HCT116 (cell line): ENCODE results near the gene CHST3. TPM values are rescaled to one million over a fixed set of nuclear protein-coding genes. Genes with fewer than 3 reads are reported as not detected.

Experiments
- ATAC-seq: fragments of 200-7000 bp; cut with Tn5 transposase; 2 replicates; pipeline ENCODE4 v1.9.1; 2020; ENCODE audit warnings: mild to moderate bottlenecking, moderate library complexity
- BruUV-seq: library from RNA; stranded (reverse); fragments of 400-500 nt; replicated peaks from 2 replicates; lab custom pipeline; 2021; lab: Mats Ljungman, UMichigan
- CTCF ChIA-PET: fragments of 300-600 bp; sonication (Branson Sonifier 250); formaldehyde crosslinking; loops from one replicate; lab custom pipeline; 2021; ENCODE audit warnings: antibody characterized with exemption; lab: Charles Lee
- POLR2A ChIA-PET: fragments of 300-600, 350-600 bp; sonication (Branson Sonifier 250); formaldehyde crosslinking; loops from one replicate; lab custom pipeline; 2021; ENCODE audit warnings: antibody characterized with exemption; lab: Charles Lee
- RAD21 ChIA-PET, 2 experiments: fragments of 300-600 bp; sonication (Branson Sonifier 250); formaldehyde crosslinking; loops; one replicate each; lab custom pipeline; 2023; ENCODE audit warnings: low total read pairs in 2 of 2; ENCODE audit not compliant: uncharacterized antibody in 2 of 2, unreplicated experiment in 2 of 2, low non-redundant PET in 1 of 2; lab: Charles Lee
- DNase-seq: peaks from one replicate; pipeline ENCODE4 v3.0.0-alpha.2; 2010; ENCODE audit warnings: low read depth, low spot score
- H2AFZ ChIP-seq: fragments of 200-600 bp; shearing (Covaris generic), sonication (generic); 2 replicates; pipeline ENCODE4 v1.6.1; 2017; ENCODE audit warnings: low read depth, mixed run types, mixed read lengths, antibody characterized with exemption, low read length; ENCODE audit not compliant: poor library complexity, severe bottlenecking
- H3K27ac ChIP-seq: 2 replicates; pipeline ENCODE4 v1.5.1; 2012; ENCODE audit warnings: low read depth, low read length
- H3K27me3 ChIP-seq: fragments of 200-600 bp; sonication (generic); 2 replicates; pipeline ENCODE4 v1.6.1; 2016; ENCODE audit warnings: mixed run types, low read length, mixed read lengths; ENCODE audit not compliant: insufficient read depth
- H3K36me3 ChIP-seq, 2 experiments: fragments of 200-500 bp in 1 of 2; fragments of 200-600 bp in 1 of 2; sonication (Bioruptor generic) in 1 of 2; sonication (generic) in 1 of 2; 2 replicates each; pipeline versions ENCODE4 v1.5.1 to v1.6.1; 2014 to 2016; ENCODE audit warnings: low read length in 2 of 2, inconsistent platforms in 1 of 2, mixed read lengths in 1 of 2, mixed run types in 1 of 2; ENCODE audit not compliant: insufficient read depth in 2 of 2, control insufficient read depth in 1 of 2
- H3K4me1 ChIP-seq, 2 experiments: fragments of 200-600 bp in 1 of 2; sonication (generic) in 1 of 2; 2 replicates each; pipeline versions ENCODE4 v1.5.1 to v1.6.1; 2012 to 2017; ENCODE audit warnings: low read length in 2 of 2, inconsistent platforms in 1 of 2, mild to moderate bottlenecking in 1 of 2, mixed read lengths in 1 of 2, mixed run types in 1 of 2, moderate library complexity in 1 of 2; ENCODE audit not compliant: insufficient read depth in 2 of 2, control insufficient read depth in 1 of 2
- H3K4me2 ChIP-seq: fragments of 200-600 bp; sonication (generic); 2 replicates; pipeline ENCODE4 v1.6.1; 2017; ENCODE audit warnings: mixed run types, low read length, mixed read lengths
- H3K4me3 ChIP-seq, 2 experiments: fragments of 200-600 bp in 1 of 2; sonication (generic) in 1 of 2; replicated peaks in 1 of 2; 2 replicates each; pipeline ENCODE4 v1.5.1; 2011 to 2016; ENCODE audit warnings: low read length in 2 of 2, control low read depth in 1 of 2, low read depth in 1 of 2, mild to moderate bottlenecking in 1 of 2, mixed read lengths in 1 of 2, mixed run types in 1 of 2
- H3K79me2 ChIP-seq: fragments of 200-600 bp; sonication (generic); 2 replicates; pipeline ENCODE4 v1.6.1; 2017; ENCODE audit warnings: mild to moderate bottlenecking, mixed run types, low read length, moderate library complexity, mixed read lengths; ENCODE audit not compliant: insufficient read depth
- H3K9ac ChIP-seq: fragments of 200-600 bp; sonication (generic); 2 replicates; pipeline ENCODE4 v1.6.1; 2016; ENCODE audit warnings: low read length, mixed read lengths
- H3K9me2 ChIP-seq: fragments of 200-600 bp; sonication (generic), shearing (Covaris generic); 2 replicates; pipeline ENCODE4 v1.6.1; 2017; ENCODE audit warnings: mixed run types, mild to moderate bottlenecking, moderate library complexity; ENCODE audit not compliant: insufficient read depth
- H3K9me3 ChIP-seq, 2 experiments: fragments of 200-500 bp in 1 of 2; fragments of 200-600 bp in 1 of 2; sonication (Bioruptor generic) in 1 of 2; sonication (generic) in 1 of 2; 2 replicates each; pipeline ENCODE4 v1.6.1; 2014 to 2017; ENCODE audit warnings: low read length in 2 of 2, mixed read lengths in 2 of 2, inconsistent platforms in 1 of 2, low read depth in 1 of 2, mild to moderate bottlenecking in 1 of 2, mixed run types in 1 of 2, moderate library complexity in 1 of 2; ENCODE audit not compliant: control insufficient read depth in 1 of 2, insufficient read depth in 1 of 2
- H4K20me1 ChIP-seq: fragments of 200-600 bp; sonication (generic), shearing (Covaris generic); 2 replicates; pipeline ENCODE4 v1.6.1; 2017; ENCODE audit warnings: mixed run types, mild to moderate bottlenecking, moderate library complexity; ENCODE audit not compliant: insufficient read depth
- CBX3 ChIP-seq: IDR thresholded peaks from 2 replicates; pipeline ENCODE4 v1.6.1; 2012; ENCODE audit warnings: low read depth
- CEBPB ChIP-seq: IDR thresholded peaks from 2 replicates; pipeline ENCODE4 v1.6.1; 2012; ENCODE audit warnings: low read depth
- EZH2phosphoT487 ChIP-seq: fragments of 200-600 bp; IDR thresholded peaks from 2 replicates; pipeline ENCODE4 v1.6.1; 2018; ENCODE audit warnings: antibody characterized with exemption, borderline replicate concordance
- JUND ChIP-seq: IDR thresholded peaks from 2 replicates; pipeline ENCODE4 v1.6.1; 2012
- POLR2A ChIP-seq: IDR thresholded peaks from 2 replicates; pipeline ENCODE4 v1.7.0; 2011; ENCODE audit warnings: borderline replicate concordance; ENCODE audit not compliant: insufficient read depth, insufficient read length; ENCODE audit errors: extremely low read depth
- SIN3A ChIP-seq: IDR thresholded peaks from 2 replicates; pipeline ENCODE4 v1.6.1; 2012; ENCODE audit warnings: low read depth
- SP1 ChIP-seq: IDR thresholded peaks from 2 replicates; pipeline ENCODE4 v1.6.1; 2012; ENCODE audit warnings: low read depth
- SRF ChIP-seq: IDR thresholded peaks from 2 replicates; pipeline ENCODE4 v1.6.1; 2012; ENCODE audit warnings: low read depth
- ZBTB33 ChIP-seq: IDR thresholded peaks from 2 replicates; pipeline ENCODE4 v1.6.1; 2011; ENCODE audit warnings: mild to moderate bottlenecking, low read length, moderate library complexity; ENCODE audit not compliant: insufficient replicate concordance; ENCODE audit errors: extremely low read depth
- ZFX ChIP-seq: fragments of 450-650 bp; IDR thresholded peaks from 2 replicates; pipeline ENCODE4 v1.6.1; 2017
- ZNF274 ChIP-seq: fragments of 200-500 bp; sonication (Bioruptor generic); IDR thresholded peaks from 2 replicates; pipeline ENCODE4 v1.6.1; 2014; ENCODE audit warnings: mild to moderate bottlenecking, low read depth, low read length, inconsistent platforms
- intact Hi-C: fragments of 100-400 bp; cut with micrococcal nuclease; formaldehyde crosslinking; loops from 2 replicates; pipeline ENCODE4 v1.10.0; 2022
- total RNA-seq: library from RNA; stranded (reverse); gene quantifications from one replicate; pipeline ENCODE4 v1.2.1, GENCODE V29; 2021; ENCODE audit not compliant: unreplicated experiment

CHST3 gene
- total RNA-seq, 1 experiment from 2014 or later = 10.6 TPM

DNA sequence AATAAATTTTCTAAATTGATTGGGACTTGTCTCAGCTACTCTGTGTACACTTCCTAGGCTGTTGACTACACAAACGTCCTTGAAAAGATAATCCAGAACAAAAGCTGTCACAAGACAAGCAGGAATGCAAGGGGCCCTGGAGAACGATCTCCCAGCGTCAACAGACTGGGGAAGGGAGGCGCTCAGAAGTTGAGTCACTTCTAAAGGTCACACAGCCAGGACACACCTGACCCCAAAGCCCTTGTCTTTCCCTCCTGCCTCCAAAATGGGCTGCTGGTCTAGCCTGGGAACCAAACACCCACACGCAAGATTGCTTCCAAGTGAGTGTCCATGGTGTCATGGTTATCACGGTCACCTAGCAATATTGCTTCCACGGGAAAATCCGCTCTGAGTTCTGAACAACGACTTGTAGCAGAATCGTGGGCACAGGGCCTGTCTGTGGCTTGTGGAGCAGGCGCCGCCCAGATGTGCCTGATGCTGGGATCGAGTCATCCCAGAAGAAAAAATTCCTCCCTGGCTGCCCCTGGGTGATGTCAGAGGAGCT is 74.3 kb downstream of the CHST3 start:
- intact Hi-C loops = no loop called here
- peak; percentile 46; the same call in 1 of the 2 replicates for ATAC-seq
- H3K4me1 ChIP-seq = peaks cover 0 to 13% of the 10 kb centered on the region in 2 experiments; a peak in 2 of 4 replicates

GRCh38 chr10:72039377-72039776 is 75.2 kb downstream of the CHST3 start:
- H3K79me2 ChIP-seq = no peaks in the 10 kb centered on the region
- ChIA-PET CTCF (interaction anchor here (3.6 kb wide), 1 partner anchor 9 kb away, joined by 22 read pairs; no protein-coding TSS in a partner anchor), RAD21 (no interaction called here), POLR2A (no interaction called here)
- H4K20me1 ChIP-seq = no peaks in the 10 kb centered on the region
- H2AFZ ChIP-seq = peak overlapping the region; percentile 9
- intact Hi-C loops = no loop called here
- H3K4me2 ChIP-seq = no peak overlapping the region
- H3K9ac ChIP-seq = no peak overlapping the region
- no peak overlapping the region for H3K27ac ChIP-seq
- no peak for DNase-seq
- H3K9me2 ChIP-seq = no peaks in the 10 kb centered on the region
- peaks cover 0 to 13% of the 10 kb centered on the region in 2 experiments; a peak in 2 of 4 replicates for H3K4me1 ChIP-seq
- H3K27me3 ChIP-seq = no peaks in the 10 kb centered on the region
- no peak for ATAC-seq
- H3K4me3 ChIP-seq = no peak overlapping the region
- TF ChIP-seq SP1 = no peak
- TF ChIP-seq SIN3A = no peak
- TF ChIP-seq CBX3 = no peak
- no peak for TF ChIP-seq ZFX
- TF ChIP-seq ZBTB33 = no peak
- TF ChIP-seq JUND = no peak
- no peak for TF ChIP-seq EZH2phosphoT487
- no peak for TF ChIP-seq SRF
- no peaks in the 10 kb centered on the region for H3K9me3 ChIP-seq
- no TSS peak for BruUV-seq
- no peaks in the 10 kb centered on the region for H3K36me3 ChIP-seq

More for the DNA sequence above, 74.3 kb downstream of the CHST3 start:
- no TSS peak for BruUV-seq
- ChIA-PET POLR2A (no interaction called here), RAD21 (no interaction called here), CTCF (interaction anchor here (0.6 to 3.6 kb wide), 2 partner anchors 10 to 142 kb away, joined by 3 to 22 read pairs; no protein-coding TSS in a partner anchor)
- Histone ChIP-seq H4K20me1 (no peaks in the 10 kb centered on the region), H3K79me2 (no peaks in the 10 kb centered on the region), H2AFZ (peak overlapping the region; percentile 35), H3K27ac (no peak overlapping the region), H3K9ac (no peak overlapping the region), H3K9me2 (no peaks in the 10 kb centered on the region), H3K4me3 (no peak overlapping the region), H3K27me3 (no peaks in the 10 kb centered on the region), H3K9me3 (no peaks in the 10 kb centered on the region), H3K4me2 (peak overlapping the region; percentile 23), H3K36me3 (no peaks in the 10 kb centered on the region)
- TF ChIP-seq POLR2A = no peak
- no peak for TF ChIP-seq ZNF274
- no peak for TF ChIP-seq CEBPB
- DNase-seq = no peak
